Measurements from ENCODE around the gene FYN. TPM values are rescaled to one million over a fixed set of nuclear protein-coding genes. Genes with fewer than 3 reads are reported as not detected.

The FYN gene
- total RNA-seq, 4 donors from 2014 or later, result 37.8 to 65.8 (median 53.8) TPM

- Histone ChIP-seq H3K4me1 (peaks cover 13 to 28% (median 22%) of the 10 kb centered on the region in 4 donors), H3K27ac (replicated peaks in 1 of 4) (peak overlapping the region; percentile 40 to 69 (median 49)), H3K36me3 (no peaks in the 10 kb centered on the region), H3K27me3 (no peaks in the 10 kb centered on the region), H3K4me3 (peak overlapping the region; percentile 20 to 32 (median 28)), H3K9me3 (no peaks in the 10 kb centered on the region)
- no peak for TF ChIP-seq POLR2A (IDR thresholded peaks at IDR 0.05; ENCODE audit: low read depth)
- no peak for TF ChIP-seq EP300 (IDR thresholded peaks at IDR 0.05)
- no peak for TF ChIP-seq CTCF (IDR thresholded peaks at IDR 0.05)
- no peak for TF ChIP-seq POLR2AphosphoS5 (IDR thresholded peaks at IDR 0.05)
- intact Hi-C loops (cut with DNase I), result no loop called here
- 69% methylated on average over 17 of the region's 17 CpGs for WGBS
- no peak for DNase-seq (ENCODE audit: extremely low spot score)
Measured at GRCh38 chr6:111625461-111626391, 247.5 kb downstream of the FYN start.

GRCh38 chr6:111625099-111625416 is 248.2 kb downstream of the FYN start:
- WGBS, result 95% methylated on average over 3 of the region's 3 CpGs
- TF ChIP-seq POLR2A (IDR thresholded peaks at IDR 0.05; ENCODE audit: low read depth) (no peak), CTCF (IDR thresholded peaks at IDR 0.05) (no peak)
- no peaks in the 10 kb centered on the region for H3K36me3 ChIP-seq
- H3K4me1 ChIP-seq, result peaks cover 13 to 28% (median 22%) of the 10 kb centered on the region in 4 donors
- DNase-seq (ENCODE audit: extremely low spot score), result no peak
- H3K9me3 ChIP-seq, result no peaks in the 10 kb centered on the region
- peak overlapping the region in 3 of 4 donors; percentile 40 to 69 (median 44) for H3K27ac ChIP-seq (replicated peaks in 1 of 4)
- no peaks in the 10 kb centered on the region for H3K27me3 ChIP-seq
- H3K4me3 ChIP-seq, result no peak overlapping the region
- intact Hi-C loops (cut with DNase I), result no loop called here

GRCh38 chr6:111624401-111625098 is 248.7 kb downstream of the FYN start:
- H3K4me1 ChIP-seq, result peaks cover 13 to 28% (median 22%) of the 10 kb centered on the region in 4 donors
- no peaks in the 10 kb centered on the region for H3K36me3 ChIP-seq
- no peaks in the 10 kb centered on the region for H3K9me3 ChIP-seq
- 87% methylated on average over 4 of the region's 4 CpGs for WGBS
- H3K27me3 ChIP-seq, result no peaks in the 10 kb centered on the region
- no peak for TF ChIP-seq POLR2A (IDR thresholded peaks at IDR 0.05; ENCODE audit: low read depth)
- TF ChIP-seq CTCF (IDR thresholded peaks at IDR 0.05), result no peak
- TF ChIP-seq POLR2AphosphoS5 (IDR thresholded peaks at IDR 0.05), result no peak
- TF ChIP-seq EP300 (IDR thresholded peaks at IDR 0.05), result no peak
- no peak overlapping the region for H3K27ac ChIP-seq (replicated peaks in 1 of 4)
- no peak for DNase-seq (ENCODE audit: extremely low spot score)
- H3K4me3 ChIP-seq, result no peak overlapping the region
- intact Hi-C loops (cut with DNase I), result no loop called here

GRCh38 chr6:111623046-111623718 is 250.1 kb downstream of the FYN start:
- H3K4me1 ChIP-seq, result peaks cover 13 to 24% (median 18%) of the 10 kb centered on the region in 4 donors
- no peak overlapping the region for H3K27ac ChIP-seq (replicated peaks in 1 of 4)
- no peak overlapping the region for H3K4me3 ChIP-seq
- no peaks in the 10 kb centered on the region for H3K9me3 ChIP-seq
- intact Hi-C loops (cut with DNase I), result no loop called here
- WGBS, result 91% methylated on average over 6 of the region's 9 CpGs
- H3K27me3 ChIP-seq, result no peaks in the 10 kb centered on the region
- TF ChIP-seq POLR2AphosphoS5 (IDR thresholded peaks at IDR 0.05), result no peak
- no peak for TF ChIP-seq EP300 (IDR thresholded peaks at IDR 0.05)
- TF ChIP-seq POLR2A (IDR thresholded peaks at IDR 0.05; ENCODE audit: low read depth), result no peak
- no peak for TF ChIP-seq CTCF (IDR thresholded peaks at IDR 0.05)
- no peaks in the 10 kb centered on the region for H3K36me3 ChIP-seq
- no peak for DNase-seq (ENCODE audit: extremely low spot score)

Measured in esophagus muscularis mucosa (tissue), 4 donors.